Muscle layer of colon (tissue), 2 donors: ENCODE data around the gene SERPINB8.

ENCODE experiments used
- H3K27ac ChIP-seq: one replicate; pipeline ENCODE4 v1.7.0; 2013; ENCODE audit warnings: low read depth, mild to moderate bottlenecking, low read length, moderate library complexity
- H3K27me3 ChIP-seq, 2 donors: one replicate each; pipeline ENCODE4 v1.7.0; 2013; ENCODE audit warnings: low read length in 2 of 2, mild to moderate bottlenecking in 2 of 2; ENCODE audit not compliant: insufficient read depth in 2 of 2, control insufficient read depth in 1 of 2
- H3K36me3 ChIP-seq: one replicate; pipeline ENCODE4 v1.7.0; 2013; ENCODE audit warnings: mild to moderate bottlenecking, low read length; ENCODE audit not compliant: insufficient read depth
- H3K4me1 ChIP-seq: one replicate; pipeline ENCODE4 v1.7.0; 2013; ENCODE audit warnings: mild to moderate bottlenecking, low read length; ENCODE audit not compliant: insufficient read depth
- H3K4me3 ChIP-seq, 2 donors: one replicate each; pipeline ENCODE4 v1.7.0; 2013; ENCODE audit warnings: low read length in 2 of 2, low read depth in 1 of 2, mild to moderate bottlenecking in 1 of 2, moderate library complexity in 1 of 2
- H3K9ac ChIP-seq: one replicate; pipeline ENCODE4 v1.7.0; 2013; ENCODE audit warnings: low read length
- H3K9me3 ChIP-seq: one replicate; pipeline ENCODE4 v1.7.0; 2013; ENCODE audit warnings: mild to moderate bottlenecking, low read length
- donor health status: abdominal sarcoma.
- donor health status: Adenocarcinoma of cecum.

Gene SERPINB8

DNA sequence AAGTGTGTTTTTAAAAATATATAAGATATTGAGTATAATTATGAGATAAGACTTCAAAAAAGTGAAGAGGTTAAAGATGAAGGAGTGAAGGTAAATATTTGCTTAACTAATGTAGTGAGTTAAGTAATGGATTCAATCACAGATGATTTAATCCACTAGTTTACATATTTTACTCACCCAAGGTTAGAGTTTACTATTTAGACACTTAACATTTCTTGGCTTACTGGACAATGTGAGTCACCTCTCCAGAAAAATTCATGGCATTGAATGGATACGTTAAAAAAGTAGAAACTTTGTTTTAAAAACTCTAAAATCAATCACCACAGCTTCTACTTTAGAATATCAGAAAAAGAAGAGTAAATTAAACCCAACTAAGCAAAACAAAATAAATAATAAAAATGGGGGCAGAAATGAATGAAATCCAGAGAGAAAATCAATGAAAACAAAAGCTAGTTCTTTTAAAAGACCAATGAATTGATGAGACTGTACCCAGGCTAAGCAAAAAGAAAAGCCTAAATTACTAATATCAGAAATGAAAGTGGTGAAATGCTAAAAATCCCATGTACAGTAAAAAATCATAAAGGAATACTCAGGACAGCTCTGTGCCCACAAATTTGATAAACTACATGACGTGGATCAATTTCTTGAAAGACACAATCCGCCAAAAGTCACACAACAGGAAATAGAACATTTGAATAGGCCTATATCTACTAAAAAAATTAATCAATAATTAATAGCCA lies 22.7 kb upstream of the SERPINB8 start:
- Histone ChIP-seq H3K36me3 (no peaks in the 10 kb centered on the region), H3K27ac (no peak overlapping the region), H3K9ac (no peak overlapping the region), H3K4me1 (no peaks in the 10 kb centered on the region), H3K27me3 (no peaks in the 10 kb centered on the region), H3K4me3 (no peak overlapping the region), H3K9me3 (no peaks in the 10 kb centered on the region)

- no peak within 1 kb of the TSS for H3K27ac ChIP-seq
- H3K9me3 ChIP-seq, result no peaks in the 10 kb centered on the region
- no peak within 1 kb of the TSS for H3K9ac ChIP-seq
- no peaks in the 10 kb centered on the region for H3K27me3 ChIP-seq
- no peaks in the 10 kb centered on the region for H3K4me1 ChIP-seq
- peak within 1 kb of the TSS in 1 of 2 donors; percentile 27 for H3K4me3 ChIP-seq
- no peaks in the 10 kb centered on the region for H3K36me3 ChIP-seq
Measured at GRCh38 chr18:63949068-63949737, 20.7 kb upstream of the SERPINB8 start, which contains the start of gene HMSD. HMSD (plus strand) TSS chr18:63949301; CDS start chr18:63953456, 4,155 bp downstream.

DNA sequence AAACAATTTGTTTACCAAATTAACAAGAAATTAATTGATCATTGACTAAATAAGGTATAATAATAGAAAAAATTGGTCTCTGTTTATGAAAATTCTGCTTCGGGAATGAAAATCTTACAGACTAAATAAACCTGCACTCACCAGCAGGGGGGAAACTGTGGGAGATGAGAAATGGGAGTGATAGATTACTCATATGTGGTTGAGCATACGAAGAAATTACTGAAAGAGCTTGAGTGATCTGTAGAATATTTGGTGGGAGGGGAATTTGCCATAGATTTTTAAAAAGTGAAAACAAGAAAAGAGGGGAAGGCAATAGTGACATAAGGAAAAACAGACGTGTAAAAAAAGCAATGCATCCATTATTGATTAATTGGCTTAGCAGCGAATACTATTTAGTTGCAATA lies 18.6 kb upstream of the SERPINB8 start:
- Histone ChIP-seq H3K9me3 (no peaks in the 10 kb centered on the region), H3K27ac (no peak overlapping the region), H3K9ac (no peak overlapping the region), H3K27me3 (peaks cover 0 to 7% of the 10 kb centered on the region in 2 donors), H3K4me3 (no peak overlapping the region), H3K36me3 (no peaks in the 10 kb centered on the region), H3K4me1 (no peaks in the 10 kb centered on the region)

DNA sequence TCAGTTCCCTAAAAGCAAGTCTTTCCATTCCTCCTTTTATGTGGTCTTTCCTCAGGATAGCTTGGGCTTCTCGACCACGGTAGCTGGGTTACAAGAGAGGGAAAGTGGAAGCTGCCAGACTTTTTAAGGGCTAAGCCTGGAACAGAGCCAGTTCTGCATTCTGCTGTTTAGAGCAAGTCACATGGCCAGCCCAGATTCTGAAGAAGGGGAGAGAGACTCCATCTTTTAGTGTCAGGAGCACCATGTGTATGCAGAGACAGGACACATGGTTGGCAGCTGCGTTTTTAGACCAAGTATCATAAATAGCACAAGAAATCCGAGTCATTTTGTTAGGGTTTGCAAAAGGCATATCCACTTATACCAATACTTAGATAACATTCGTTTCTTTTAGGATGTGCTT lies 16.1 kb upstream of the SERPINB8 start:
- no peaks in the 10 kb centered on the region for H3K9me3 ChIP-seq
- no peak overlapping the region for H3K9ac ChIP-seq
- no peaks in the 10 kb centered on the region for H3K36me3 ChIP-seq
- H3K27me3 ChIP-seq, result peaks cover 0 to 7% of the 10 kb centered on the region in 2 donors
- H3K4me1 ChIP-seq, result no peaks in the 10 kb centered on the region
- H3K27ac ChIP-seq, result no peak overlapping the region
- no peak overlapping the region for H3K4me3 ChIP-seq

DNA sequence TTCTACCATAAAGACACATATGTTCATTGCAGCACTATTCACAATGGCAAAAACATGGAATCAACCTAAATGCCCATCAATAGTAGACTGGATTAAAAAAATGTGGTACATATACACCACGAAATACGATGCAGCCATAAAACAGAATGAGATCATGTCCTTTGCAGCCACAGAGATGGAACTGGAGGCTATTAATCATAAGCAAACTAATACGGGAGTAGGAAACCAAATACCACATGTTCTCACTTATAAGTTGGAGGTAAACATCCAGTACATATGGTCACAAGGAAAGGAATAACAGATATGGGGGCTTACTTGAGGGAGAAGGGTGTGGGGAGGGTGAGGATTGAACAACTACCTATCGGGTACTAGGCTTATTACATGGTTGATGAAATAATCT lies 13.1 kb upstream of the SERPINB8 start:
- Histone ChIP-seq H3K4me3 (no peak overlapping the region), H3K9me3 (no peaks in the 10 kb centered on the region), H3K27ac (no peak overlapping the region), H3K27me3 (peaks cover 0 to 7% of the 10 kb centered on the region in 2 donors), H3K4me1 (no peaks in the 10 kb centered on the region), H3K9ac (no peak overlapping the region), H3K36me3 (no peaks in the 10 kb centered on the region)

DNA sequence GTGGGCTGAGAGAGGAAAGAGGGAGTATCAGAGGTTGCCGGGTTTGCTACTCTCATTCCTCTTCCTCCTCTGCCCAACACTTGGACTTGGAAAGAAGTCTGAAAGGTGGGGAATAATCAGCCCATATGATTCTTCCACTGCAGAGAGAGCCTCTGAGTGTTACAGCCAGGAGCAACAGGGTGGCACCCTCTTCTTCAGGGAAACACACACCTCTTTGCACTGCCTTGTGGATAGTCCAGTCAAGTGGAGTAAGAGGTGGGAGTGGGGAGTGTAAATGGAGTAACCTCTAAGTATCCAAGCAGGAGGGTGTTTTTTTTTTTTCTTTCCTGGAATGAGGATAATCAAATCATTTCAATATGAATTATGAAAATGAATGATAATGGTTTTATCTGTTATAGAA lies 9.0 kb upstream of the SERPINB8 start:
- no peaks in the 10 kb centered on the region for H3K4me1 ChIP-seq
- H3K27ac ChIP-seq, result no peak overlapping the region
- H3K27me3 ChIP-seq, result no peaks in the 10 kb centered on the region
- no peak overlapping the region for H3K4me3 ChIP-seq
- H3K9ac ChIP-seq, result no peak overlapping the region
- H3K36me3 ChIP-seq, result no peaks in the 10 kb centered on the region
- H3K9me3 ChIP-seq, result no peaks in the 10 kb centered on the region

- no peak overlapping the region for H3K9ac ChIP-seq
- no peaks in the 10 kb centered on the region for H3K27me3 ChIP-seq
- H3K36me3 ChIP-seq, result no peaks in the 10 kb centered on the region
- no peaks in the 10 kb centered on the region for H3K4me1 ChIP-seq
- no peaks in the 10 kb centered on the region for H3K9me3 ChIP-seq
- no peak overlapping the region for H3K27ac ChIP-seq
- H3K4me3 ChIP-seq, result no peak overlapping the region
Measured at GRCh38 chr18:63961435-63961980, 8.4 kb upstream of the SERPINB8 start.

DNA sequence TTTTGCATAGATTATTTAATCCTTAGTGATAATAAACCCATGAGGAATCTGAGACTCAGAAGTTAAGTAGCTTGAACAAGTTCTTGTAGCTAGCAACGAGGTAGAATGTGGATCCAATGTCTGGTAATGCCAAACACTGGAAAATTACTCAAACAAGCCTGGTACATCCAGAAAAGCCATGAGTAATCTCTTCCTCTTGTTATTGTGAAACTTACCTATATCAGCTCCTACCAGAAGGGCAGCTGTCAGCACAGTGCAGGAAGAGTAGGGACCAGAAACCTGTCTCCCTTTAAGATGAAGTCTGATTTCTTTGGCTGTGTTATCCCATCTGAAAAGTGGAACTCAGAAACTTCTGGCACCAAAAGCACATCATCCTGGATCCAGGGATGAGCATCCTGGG lies 7.7 kb upstream of the SERPINB8 start:
- Histone ChIP-seq H3K27me3 (no peaks in the 10 kb centered on the region), H3K4me3 (no peak overlapping the region), H3K36me3 (no peaks in the 10 kb centered on the region), H3K9ac (no peak overlapping the region), H3K4me1 (no peaks in the 10 kb centered on the region), H3K9me3 (no peaks in the 10 kb centered on the region), H3K27ac (no peak overlapping the region)

GRCh38 chr18:63963615-63964256 lies 6.1 kb upstream of the SERPINB8 start:
- Histone ChIP-seq H3K9ac (no peak overlapping the region), H3K27ac (no peak overlapping the region), H3K9me3 (no peaks in the 10 kb centered on the region), H3K4me3 (no peak overlapping the region), H3K4me1 (no peaks in the 10 kb centered on the region), H3K27me3 (no peaks in the 10 kb centered on the region), H3K36me3 (no peaks in the 10 kb centered on the region)

DNA sequence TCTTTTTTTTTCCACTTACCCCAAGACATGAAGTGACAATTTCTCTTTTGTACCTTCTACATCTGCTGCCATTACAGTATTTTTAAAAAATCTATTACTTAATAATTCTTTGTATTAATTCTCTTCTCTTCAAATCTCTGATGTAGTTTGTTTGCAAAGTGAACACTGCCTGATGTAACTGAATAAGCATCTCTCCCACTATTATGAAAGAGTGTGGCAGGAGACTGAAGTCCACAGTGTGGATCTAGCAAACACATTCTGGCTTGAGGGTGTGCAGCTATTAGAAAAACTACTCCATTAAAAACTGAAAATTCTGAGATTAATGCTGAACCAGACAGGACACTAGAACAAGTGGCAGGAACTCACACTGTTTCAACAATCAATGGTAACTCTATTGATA lies 5.0 kb upstream of the SERPINB8 start:
- Histone ChIP-seq H3K9me3 (no peaks in the 10 kb centered on the region), H3K4me1 (peaks cover 7% of the 10 kb centered on the region)

GRCh38 chr18:63965716-63966330 lies 4.1 kb upstream of the SERPINB8 start:
- no peak overlapping the region for H3K4me3 ChIP-seq
- no peaks in the 10 kb centered on the region for H3K36me3 ChIP-seq
- no peak overlapping the region for H3K27ac ChIP-seq
- H3K9me3 ChIP-seq, result no peaks in the 10 kb centered on the region
- H3K27me3 ChIP-seq, result no peaks in the 10 kb centered on the region
- H3K9ac ChIP-seq, result no peak overlapping the region
- H3K4me1 ChIP-seq, result peaks cover 7% of the 10 kb centered on the region

More for the DNA sequence above, 5.0 kb upstream of the SERPINB8 start:
- Histone ChIP-seq H3K27me3 (no peaks in the 10 kb centered on the region), H3K4me3 (no peak overlapping the region), H3K36me3 (no peaks in the 10 kb centered on the region), H3K9ac (no peak overlapping the region), H3K27ac (no peak overlapping the region)
